BJ (cell line): ENCODE data around the gene SLF2. TPM values are rescaled to one million over a fixed set of nuclear protein-coding genes. Genes with fewer than 3 reads are reported as not detected.

Source experiments
- CTCF ChIA-PET: fragments of 350-600 bp; formaldehyde crosslinking; extraction: SDS; loops from one replicate; lab custom pipeline; 2021; ENCODE audit warnings: antibody characterized with exemption, inconsistent platforms; lab: Yijun Ruan, JAX
- POLR2A ChIA-PET: fragments of 300-600 bp; sonication (Branson Sonifier 250); formaldehyde crosslinking; extraction: SDS; loops from one replicate; lab custom pipeline; 2021; ENCODE audit warnings: antibody characterized with exemption; lab: Charles Lee
- DNase-seq: peaks from one replicate; pipeline ENCODE4 v3.0.0-alpha.2; 2011; ENCODE audit warnings: low read depth
- H3K27me3 ChIP-seq: 2 replicates; pipeline ENCODE4 v1.6.0; 2011; ENCODE audit warnings: low read length; ENCODE audit not compliant: control insufficient read depth, insufficient read depth
- H3K36me3 ChIP-seq: 2 replicates; pipeline ENCODE4 v1.5.1; 2011; ENCODE audit warnings: low read length; ENCODE audit not compliant: control insufficient read depth, insufficient read depth
- H3K4me3 ChIP-seq: 2 replicates; pipeline ENCODE4 v1.5.1; 2011; ENCODE audit warnings: low read depth, mild to moderate bottlenecking, control low read depth, low read length
- polyA plus RNA-seq: library from polyadenylated mRNA; depleted of rRNA; stranded (reverse); fragments of >200 nt; gene quantifications from 2 replicates; pipeline ENCODE4 v1.2.3, GENCODE V29; 2011
- TF ChIP-seq, protein P1 (sequence below): IDR thresholded peaks from 2 replicates; pipeline ENCODE4 v1.5.1; 2011; ENCODE audit warnings: low read depth, mild to moderate bottlenecking, control low read depth, inconsistent platforms, low read length, moderate library complexity; ENCODE audit not compliant: insufficient read depth

SLF2 gene
- polyA plus RNA-seq, 1 experiment: 6.8 TPM

DNA sequence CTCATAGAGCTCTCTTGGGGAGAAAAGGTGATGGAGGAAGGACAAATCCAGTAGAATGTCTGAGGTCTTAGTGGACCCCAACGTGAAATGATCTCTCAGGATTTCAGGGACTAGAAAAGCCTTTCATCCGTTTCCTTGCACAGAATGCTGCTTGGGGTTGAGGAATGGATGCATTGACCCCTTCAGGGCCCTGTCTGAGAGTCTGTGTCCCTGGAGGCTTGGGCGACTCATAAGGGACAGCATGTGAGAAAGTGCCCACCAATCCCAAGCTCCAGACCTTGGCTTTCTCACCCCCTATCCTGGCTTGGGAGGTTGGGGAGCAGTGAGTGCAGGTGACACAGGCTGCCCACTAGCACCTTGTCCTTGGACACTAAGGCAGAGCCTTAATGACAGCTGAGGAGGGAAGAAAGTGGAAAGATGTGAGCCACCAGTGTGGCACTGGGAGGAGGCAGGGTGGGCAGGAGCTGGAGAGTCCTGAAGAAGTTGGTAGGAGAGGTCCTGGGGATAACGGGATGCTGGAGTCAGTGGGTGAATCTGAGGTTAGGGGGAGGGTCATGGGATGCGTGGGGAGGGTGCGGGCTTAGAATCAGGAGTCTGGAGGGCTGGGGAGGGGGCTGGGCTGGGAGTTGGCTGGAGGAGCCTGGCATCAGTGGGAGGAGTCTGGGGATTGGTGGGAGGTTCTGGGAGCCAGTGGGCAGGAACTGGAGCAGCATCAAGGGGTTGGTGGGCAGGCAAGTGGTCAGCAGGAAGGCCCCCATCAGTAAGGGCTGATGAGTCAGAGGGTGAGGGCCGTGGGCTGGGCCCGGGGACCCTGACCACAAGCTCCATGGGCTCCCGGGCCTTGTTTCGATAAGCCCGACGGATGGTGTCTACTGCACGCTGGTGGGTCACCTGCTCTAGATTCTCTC, 95.4 kb downstream of the SLF2 start:
- TF ChIP-seq, protein P1, sequence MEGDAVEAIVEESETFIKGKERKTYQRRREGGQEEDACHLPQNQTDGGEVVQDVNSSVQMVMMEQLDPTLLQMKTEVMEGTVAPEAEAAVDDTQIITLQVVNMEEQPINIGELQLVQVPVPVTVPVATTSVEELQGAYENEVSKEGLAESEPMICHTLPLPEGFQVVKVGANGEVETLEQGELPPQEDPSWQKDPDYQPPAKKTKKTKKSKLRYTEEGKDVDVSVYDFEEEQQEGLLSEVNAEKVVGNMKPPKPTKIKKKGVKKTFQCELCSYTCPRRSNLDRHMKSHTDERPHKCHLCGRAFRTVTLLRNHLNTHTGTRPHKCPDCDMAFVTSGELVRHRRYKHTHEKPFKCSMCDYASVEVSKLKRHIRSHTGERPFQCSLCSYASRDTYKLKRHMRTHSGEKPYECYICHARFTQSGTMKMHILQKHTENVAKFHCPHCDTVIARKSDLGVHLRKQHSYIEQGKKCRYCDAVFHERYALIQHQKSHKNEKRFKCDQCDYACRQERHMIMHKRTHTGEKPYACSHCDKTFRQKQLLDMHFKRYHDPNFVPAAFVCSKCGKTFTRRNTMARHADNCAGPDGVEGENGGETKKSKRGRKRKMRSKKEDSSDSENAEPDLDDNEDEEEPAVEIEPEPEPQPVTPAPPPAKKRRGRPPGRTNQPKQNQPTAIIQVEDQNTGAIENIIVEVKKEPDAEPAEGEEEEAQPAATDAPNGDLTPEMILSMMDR: no peak
- POLR2A ChIA-PET: no interaction called here
- H3K4me3 ChIP-seq: no peak overlapping the region
- DNase-seq: no peak
- no peaks in the 10 kb centered on the region for H3K27me3 ChIP-seq
- CTCF ChIA-PET: interaction anchor here (0.5 to 7.4 kb wide), 3 partner anchors 12 to 76 kb away, joined by 3 to 237 read pairs (median 3); partner anchors contain the start of gene LZTS2
- H3K36me3 ChIP-seq: peaks cover 33% of the 10 kb centered on the region

DNA sequence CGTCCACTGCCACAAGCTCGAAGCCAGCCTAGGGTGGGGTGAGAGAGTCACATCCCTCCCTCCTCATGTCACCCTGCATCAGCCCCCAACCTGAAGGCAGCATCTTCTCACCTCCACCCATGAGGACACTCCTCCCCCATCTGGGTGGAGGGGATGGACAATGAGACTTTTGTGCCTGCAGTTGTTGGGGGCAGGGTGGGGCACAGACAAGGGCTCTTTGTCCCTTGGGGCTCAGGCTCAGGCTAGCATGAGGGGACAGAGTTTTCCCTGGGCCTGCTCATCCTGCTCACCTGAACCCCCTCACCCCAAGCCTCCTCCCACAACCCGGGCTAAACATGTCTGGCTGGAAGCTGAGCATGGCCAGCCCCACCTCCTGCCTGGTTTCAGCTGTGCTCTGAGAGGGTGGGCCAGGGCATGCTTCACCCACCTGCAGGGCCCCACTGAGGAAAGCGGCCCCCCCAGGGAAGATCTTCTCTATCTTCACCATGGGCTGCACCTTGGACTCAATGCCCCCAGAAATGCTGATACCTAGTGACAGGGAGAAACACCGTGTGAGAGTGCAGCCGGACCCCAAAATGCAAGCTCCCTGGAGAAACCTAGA, 96.2 kb downstream of the SLF2 start:
- ChIA-PET CTCF (interaction anchor here (0.6 to 7.4 kb wide), 2 partner anchors 13 to 42 kb away, joined by 3 to 237 read pairs; partner anchors contain the start of gene LZTS2), POLR2A (no interaction called here)
- H3K27me3 ChIP-seq: no peaks in the 10 kb centered on the region
- H3K4me3 ChIP-seq: no peak overlapping the region
- peaks cover 26% of the 10 kb centered on the region for H3K36me3 ChIP-seq
- TF ChIP-seq, protein P1: no peak
- no peak for DNase-seq

DNA sequence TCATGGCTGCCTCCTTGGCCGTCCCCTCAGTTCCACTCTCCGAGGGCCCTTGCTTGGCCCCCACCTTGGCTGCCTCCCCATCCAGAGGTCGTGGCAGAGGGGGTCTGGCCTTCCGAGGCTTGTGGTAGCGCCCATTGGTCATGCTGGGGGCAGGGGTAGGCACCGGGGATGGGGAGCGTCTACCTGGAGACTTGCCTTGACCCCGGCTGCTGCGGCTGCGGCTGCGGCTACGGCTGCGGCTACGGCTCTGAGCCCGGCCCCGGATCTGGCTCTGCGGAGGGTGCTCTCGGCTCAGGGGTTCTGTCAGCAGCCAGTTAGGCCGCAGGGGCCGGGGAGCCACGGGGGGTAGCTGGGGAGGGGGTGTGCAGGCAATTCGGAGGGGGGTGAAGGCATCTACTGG, 97.6 kb downstream of the SLF2 start:
- TF ChIP-seq, protein P1: no peak
- Histone ChIP-seq H3K4me3 (no peak overlapping the region), H3K27me3 (no peaks in the 10 kb centered on the region), H3K36me3 (peaks cover 20% of the 10 kb centered on the region)
- no peak for DNase-seq
- POLR2A ChIA-PET: no interaction called here
- CTCF ChIA-PET: interaction anchor here (0.6 to 7.4 kb wide), 4 partner anchors 14 to 71 kb away, joined by 3 to 237 read pairs (median 4); partner anchors contain the start of gene LZTS2

GRCh38 chr10:101011517-101012423, 99.0 kb downstream of the SLF2 start:
- POLR2A ChIA-PET: no interaction called here
- DNase-seq: no peak
- TF ChIP-seq, protein P1: peak; percentile 47

More at GRCh38 chr10:101011517-101012423, 99.0 kb downstream of the SLF2 start:
- H3K36me3 ChIP-seq: peaks cover 8% of the 10 kb centered on the region
- H3K27me3 ChIP-seq: no peaks in the 10 kb centered on the region
- CTCF ChIA-PET: interaction anchor here (0.7 to 7.4 kb wide), 11 partner anchors 15 to 57 kb away, joined by 3 to 237 read pairs (median 4); partner anchors contain the start of genes LZTS2, MRPL43 and SEMA4G
- H3K4me3 ChIP-seq: no peak overlapping the region
